Cardiac muscle cell (in vitro differentiated cells and primary cell): ENCODE measurements around the gene PTPN7. TPM values are rescaled to one million over a fixed set of nuclear protein-coding genes. Genes with fewer than 3 reads are reported as not detected.
"Not testable (repeated sequence)": the region's sequence is repeated elsewhere in the genome, so short reads cannot be mapped to it uniquely, and the experiment has no call there.

ENCODE experiments used
- DNase-seq, 2 donors: peaks; one replicate each; pipeline versions ENCODE4 v3.0.0 to v3.0.0-alpha.2; 2010 to 2017; ENCODE audit warnings: low read depth in 1 of 2, low spot score in 1 of 2
- H3K27ac ChIP-seq: fragments of 200-600 bp; sonication (generic); 2 replicates; pipeline ENCODE4 v1.5.1; 2016
- H3K27me3 ChIP-seq: fragments of 200-600 bp; sonication (generic); 2 replicates; pipeline ENCODE4 v1.6.0; 2016; ENCODE audit warnings: control low read depth
- H3K36me3 ChIP-seq: fragments of 200-600 bp; sonication (generic); 2 replicates; pipeline ENCODE4 v1.5.1; 2016; ENCODE audit warnings: control low read depth
- H3K4me1 ChIP-seq: fragments of 200-600 bp; sonication (generic); 2 replicates; pipeline ENCODE4 v1.8.1; 2017; ENCODE audit warnings: low read depth, mild to moderate bottlenecking, mixed run types
- H3K4me3 ChIP-seq: fragments of 200-600 bp; sonication (generic); 2 replicates; pipeline ENCODE4 v1.5.1; 2016; ENCODE audit warnings: mild to moderate bottlenecking
- H3K9me3 ChIP-seq: fragments of 200-600 bp; sonication (generic); 2 replicates; pipeline ENCODE4 v1.5.1; 2017; ENCODE audit warnings: low read depth, mild to moderate bottlenecking, control low read depth
- CTCF ChIP-seq: IDR thresholded peaks from 2 replicates; pipeline ENCODE4 v1.5.1; 2012; ENCODE audit warnings: low read depth, mild to moderate bottlenecking, low read length
- polyA plus RNA-seq: library from polyadenylated mRNA; unstranded; fragments of >200 nt; fragmentation: Nextera tagmentation; extraction: Ambion mirVana; gene quantifications from 2 replicates; pipeline ENCODE4 v1.2.1, GENCODE V29; 2016
- total RNA-seq: library from RNA; depleted of rRNA; stranded (reverse); fragments of >200 nt; gene quantifications from 2 replicates; pipeline ENCODE4 v1.2.3, GENCODE V29; 2016

Gene PTPN7
- total and polyA plus RNA-seq, 2 experiments from 2014 or later, result not detected

- Histone ChIP-seq H3K36me3 (no peaks in the 10 kb centered on the region), H3K4me3 (no peak overlapping the region), H3K4me1 (peaks cover 7% of the 10 kb centered on the region), H3K27me3 (no peaks in the 10 kb centered on the region), H3K27ac (no peak overlapping the region), H3K9me3 (no peaks in the 10 kb centered on the region)
- TF ChIP-seq CTCF, result no peak
- DNase-seq, result no peak
Measured at GRCh38 chr1:202171292-202172014, 11.1 kb upstream of the PTPN7 start.

- Histone ChIP-seq H3K27me3 (no peaks in the 10 kb centered on the region), H3K27ac (no peak overlapping the region), H3K4me3 (no peak overlapping the region), H3K9me3 (no peaks in the 10 kb centered on the region), H3K4me1 (peaks cover 7% of the 10 kb centered on the region), H3K36me3 (no peaks in the 10 kb centered on the region)
- TF ChIP-seq CTCF, result no peak
- no peak for DNase-seq
Measured at GRCh38 chr1:202170726-202171125, 10.3 kb upstream of the PTPN7 start.

- Histone ChIP-seq H3K4me1 (peaks cover 7% of the 10 kb centered on the region), H3K27me3 (no peaks in the 10 kb centered on the region), H3K9me3 (no peaks in the 10 kb centered on the region), H3K36me3 (no peaks in the 10 kb centered on the region), H3K4me3 (no peak overlapping the region), H3K27ac (no peak overlapping the region)
- no peak for DNase-seq
- TF ChIP-seq CTCF, result no peak
Measured at GRCh38 chr1:202168861-202169260, 8.5 kb upstream of the PTPN7 start.

- TF ChIP-seq CTCF, result no peak
- DNase-seq, result peak; percentile 59 to 61
- no peak overlapping the region for H3K4me3 ChIP-seq
- H3K36me3 ChIP-seq, result no peaks in the 10 kb centered on the region
- no peak overlapping the region for H3K27ac ChIP-seq
- H3K4me1 ChIP-seq, result peaks cover 7% of the 10 kb centered on the region
- H3K27me3 ChIP-seq, result no peaks in the 10 kb centered on the region
- no peaks in the 10 kb centered on the region for H3K9me3 ChIP-seq
Measured at GRCh38 chr1:202167708-202168415, 7.5 kb upstream of the PTPN7 start.

GRCh38 chr1:202167054-202167453, 6.7 kb upstream of the PTPN7 start:
- not testable (repeated sequence) for H3K36me3 ChIP-seq, H3K4me1 ChIP-seq, H3K4me3 ChIP-seq, H3K27me3 ChIP-seq, DNase-seq, H3K9me3 ChIP-seq, H3K27ac ChIP-seq
